ENCODE results near the gene NUTM1. TPM values are rescaled to one million over a fixed set of nuclear protein-coding genes. Genes with fewer than 3 reads are reported as not detected.

NUTM1 gene
- total and polyA plus RNA-seq, 2 of the 13 experiments (the other 11 are each of a cell fraction or from before 2014, with no cell fraction given): not detected

DNA sequence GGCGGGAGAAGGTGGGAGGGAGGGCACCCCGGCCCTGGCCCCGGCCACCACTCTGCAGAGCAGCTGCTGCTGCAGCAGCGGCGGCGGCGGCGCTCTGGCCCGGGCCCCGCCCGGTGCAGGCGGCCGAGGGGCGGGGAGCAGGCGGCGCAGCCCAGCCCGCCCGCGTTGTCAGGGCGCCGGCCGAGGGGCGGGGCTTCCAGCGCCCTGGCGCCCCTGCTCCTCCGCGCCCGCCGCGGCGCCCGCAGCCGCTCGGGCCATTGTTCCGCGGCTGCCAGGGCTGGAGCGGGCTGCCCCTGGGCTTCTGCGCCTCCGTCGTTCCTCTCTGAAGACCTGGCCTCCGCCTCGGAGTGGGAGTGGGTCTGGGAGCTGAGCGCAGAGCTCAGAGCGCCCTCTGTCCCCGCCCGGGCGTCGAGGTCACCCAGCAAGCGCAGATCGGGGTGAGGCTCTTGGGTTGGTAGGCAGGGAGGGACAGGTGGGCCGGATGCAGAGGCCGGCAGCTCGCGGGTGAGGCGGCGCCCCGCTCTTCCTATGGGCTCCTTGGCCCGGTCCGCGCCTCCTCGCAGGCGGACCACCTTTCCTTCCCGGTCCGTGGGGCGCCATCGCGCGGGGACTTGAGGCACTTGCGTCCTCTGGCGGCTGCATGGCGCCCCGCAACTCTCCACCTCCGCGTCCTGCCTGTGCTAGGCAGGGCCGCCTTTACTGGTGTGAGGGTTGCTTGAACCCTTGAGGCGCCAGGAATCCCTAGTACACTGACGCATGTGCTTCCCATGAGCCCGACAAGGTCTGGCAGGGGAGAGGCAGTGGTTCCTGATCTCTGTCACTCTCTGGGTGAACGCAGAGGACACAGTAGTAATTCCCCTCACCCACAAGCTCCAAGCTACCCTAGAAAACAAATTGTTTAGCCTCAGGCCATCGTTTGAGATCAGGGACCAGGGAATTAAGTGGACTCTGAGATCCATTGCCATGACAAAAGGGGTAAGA is 24.3 kb downstream of the NUTM1 start, which contains the start of gene LPCAT4 (continued):
- TF ChIP-seq ZNF260 (CRISPR knock-in tag; IDR thresholded peaks at IDR 0.05; ENCODE audit: borderline replicate concordance, low read depth) (no peak), ATF7 (IDR thresholded peaks at IDR 0.05) (no peak), ATF7 (CRISPR knock-in tag; IDR thresholded peaks at IDR 0.05) (no peak), KLF16 (CRISPR knock-in tag; IDR thresholded peaks at IDR 0.05) (peak in 1 of 2 experiments; percentile 81; a peak in 2 of 4 replicates), ARNT (IDR thresholded peaks at IDR 0.05) (no peak), ZNF264 (CRISPR knock-in tag; IDR thresholded peaks at IDR 0.05) (no peak), AHR (CRISPR knock-in tag; IDR thresholded peaks at IDR 0.05) (no peak), REPIN1 (CRISPR knock-in tag; IDR thresholded peaks at IDR 0.05; ENCODE audit: borderline replicate concordance, low read depth) (peak; percentile 60; the same call in 1 of the 2 replicates), HIVEP1 (CRISPR knock-in tag; IDR thresholded peaks at IDR 0.05) (no peak), SALL1 (CRISPR knock-in tag; IDR thresholded peaks at IDR 0.05) (peak; percentile 89), ZNF775 (CRISPR knock-in tag; IDR thresholded peaks at IDR 0.05; ENCODE audit: borderline replicate concordance) (no peak), ZNF567 (CRISPR knock-in tag; IDR thresholded peaks at IDR 0.05; ENCODE audit: borderline replicate concordance) (peak; percentile 82; the same call in 1 of the 2 replicates), PHF5A (CRISPR knock-in tag; IDR thresholded peaks at IDR 0.05; ENCODE audit: low read depth, unreplicated experiment) (peak; percentile 74), ZSCAN20 (CRISPR knock-in tag; IDR thresholded peaks at IDR 0.05; ENCODE audit: borderline replicate concordance) (0 out of 2 replicates have a peak, but pooled peaks have one; percentile 52), SIN3B (IDR thresholded peaks at IDR 0.05; ENCODE audit: low read length) (no peak), EED (CRISPR knock-in tag; IDR thresholded peaks at IDR 0.05) (peak; percentile 77; the same call in 1 of the 2 replicates), ZMAT3 (CRISPR knock-in tag; conservative IDR thresholded peaks at IDR 0.05) (peak; percentile 89), FOXK1 (CRISPR knock-in tag; IDR thresholded peaks at IDR 0.05; ENCODE audit: borderline replicate concordance, low read depth) (peak; percentile 52; the same call in 1 of the 2 replicates), KDM5B (CRISPR knock-in tag; IDR thresholded peaks at IDR 0.05; ENCODE audit: borderline replicate concordance) (peak; percentile 92), ZFP82 (CRISPR knock-in tag; IDR thresholded peaks at IDR 0.05; ENCODE audit: borderline replicate concordance) (no peak), FOXP1 (IDR thresholded peaks at IDR 0.05) (no peak), FOXP1 (CRISPR knock-in tag; IDR thresholded peaks at IDR 0.05) (no peak), HDAC1 (CRISPR knock-in tag; IDR thresholded peaks at IDR 0.05) (peak; percentile 86), SKI (IDR thresholded peaks at IDR 0.05; ENCODE audit: partially characterized antibody) (peak; percentile 25), KLF12 (CRISPR knock-in tag; IDR thresholded peaks at IDR 0.05; ENCODE audit: borderline replicate concordance) (no peak), TBX3 (IDR thresholded peaks at IDR 0.05; ENCODE audit: borderline replicate concordance) (no peak), AGO2 (optimal IDR thresholded peaks at IDR 0.05; ENCODE audit: low read depth, low read length) (peak; percentile 66)
- TF ChIP-seq, protein P1, sequence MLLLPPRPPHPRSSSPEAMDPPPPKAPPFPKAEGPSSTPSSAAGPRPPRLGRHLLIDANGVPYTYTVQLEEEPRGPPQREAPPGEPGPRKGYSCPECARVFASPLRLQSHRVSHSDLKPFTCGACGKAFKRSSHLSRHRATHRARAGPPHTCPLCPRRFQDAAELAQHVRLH (CRISPR knock-in tag; IDR thresholded peaks at IDR 0.05; ENCODE audit: borderline replicate concordance, low read depth): no peak
- TF ChIP-seq, protein P2, sequence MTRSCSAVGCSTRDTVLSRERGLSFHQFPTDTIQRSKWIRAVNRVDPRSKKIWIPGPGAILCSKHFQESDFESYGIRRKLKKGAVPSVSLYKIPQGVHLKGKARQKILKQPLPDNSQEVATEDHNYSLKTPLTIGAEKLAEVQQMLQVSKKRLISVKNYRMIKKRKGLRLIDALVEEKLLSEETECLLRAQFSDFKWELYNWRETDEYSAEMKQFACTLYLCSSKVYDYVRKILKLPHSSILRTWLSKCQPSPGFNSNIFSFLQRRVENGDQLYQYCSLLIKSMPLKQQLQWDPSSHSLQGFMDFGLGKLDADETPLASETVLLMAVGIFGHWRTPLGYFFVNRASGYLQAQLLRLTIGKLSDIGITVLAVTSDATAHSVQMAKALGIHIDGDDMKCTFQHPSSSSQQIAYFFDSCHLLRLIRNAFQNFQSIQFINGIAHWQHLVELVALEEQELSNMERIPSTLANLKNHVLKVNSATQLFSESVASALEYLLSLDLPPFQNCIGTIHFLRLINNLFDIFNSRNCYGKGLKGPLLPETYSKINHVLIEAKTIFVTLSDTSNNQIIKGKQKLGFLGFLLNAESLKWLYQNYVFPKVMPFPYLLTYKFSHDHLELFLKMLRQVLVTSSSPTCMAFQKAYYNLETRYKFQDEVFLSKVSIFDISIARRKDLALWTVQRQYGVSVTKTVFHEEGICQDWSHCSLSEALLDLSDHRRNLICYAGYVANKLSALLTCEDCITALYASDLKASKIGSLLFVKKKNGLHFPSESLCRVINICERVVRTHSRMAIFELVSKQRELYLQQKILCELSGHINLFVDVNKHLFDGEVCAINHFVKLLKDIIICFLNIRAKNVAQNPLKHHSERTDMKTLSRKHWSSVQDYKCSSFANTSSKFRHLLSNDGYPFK (CRISPR knock-in tag; IDR thresholded peaks at IDR 0.05; ENCODE audit: borderline replicate concordance): no peak; the same call in 1 of the 2 replicates
